Bronchial epithelial cell (primary cell): ENCODE data around the gene FBXO2. TPM values are rescaled to one million over a fixed set of nuclear protein-coding genes. Genes with fewer than 3 reads are reported as not detected.
A peak's percentile ranks its signal among the peaks of the same experiment; 100 is the strongest.

Experiments
- DNase-seq: peaks from one replicate; pipeline ENCODE4 v3.0.0-alpha.2; 2010; ENCODE audit warnings: low read depth
- FAIRE-seq: peaks from 2 replicates; lab custom pipeline; 2011; peaks lifted over from hg19 to GRCh38; lab: Jason Lieb, UNC
- H3K27me3 ChIP-seq: 2 replicates; pipeline ENCODE4 v1.5.1; 2011; ENCODE audit warnings: low read length; ENCODE audit not compliant: control insufficient read depth, insufficient read depth
- H3K36me3 ChIP-seq: 2 replicates; pipeline ENCODE4 v1.5.1; 2011; ENCODE audit warnings: low read length; ENCODE audit not compliant: control insufficient read depth, insufficient read depth
- H3K4me3 ChIP-seq: 2 replicates; pipeline ENCODE4 v1.5.1; 2011; ENCODE audit warnings: mild to moderate bottlenecking, low read depth, low read length, control low read depth
- total RNA-seq: library from RNA; depleted of rRNA; stranded (reverse); fragments of >200 nt; gene quantifications from 2 replicates; pipeline ENCODE4 v1.2.1, GENCODE V29; 2014
- TF ChIP-seq, protein P1 (sequence below): IDR thresholded peaks from 2 replicates; pipeline ENCODE4 v1.5.1; 2011; ENCODE audit warnings: mild to moderate bottlenecking, moderate library complexity, low read length, control low read depth, inconsistent platforms; ENCODE audit not compliant: insufficient read depth, severe bottlenecking

FBXO2 gene, protein sequence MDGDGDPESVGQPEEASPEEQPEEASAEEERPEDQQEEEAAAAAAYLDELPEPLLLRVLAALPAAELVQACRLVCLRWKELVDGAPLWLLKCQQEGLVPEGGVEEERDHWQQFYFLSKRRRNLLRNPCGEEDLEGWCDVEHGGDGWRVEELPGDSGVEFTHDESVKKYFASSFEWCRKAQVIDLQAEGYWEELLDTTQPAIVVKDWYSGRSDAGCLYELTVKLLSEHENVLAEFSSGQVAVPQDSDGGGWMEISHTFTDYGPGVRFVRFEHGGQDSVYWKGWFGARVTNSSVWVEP
- 49.5 and 75.7 TPM in 2 replicates for total RNA-seq

DNA sequence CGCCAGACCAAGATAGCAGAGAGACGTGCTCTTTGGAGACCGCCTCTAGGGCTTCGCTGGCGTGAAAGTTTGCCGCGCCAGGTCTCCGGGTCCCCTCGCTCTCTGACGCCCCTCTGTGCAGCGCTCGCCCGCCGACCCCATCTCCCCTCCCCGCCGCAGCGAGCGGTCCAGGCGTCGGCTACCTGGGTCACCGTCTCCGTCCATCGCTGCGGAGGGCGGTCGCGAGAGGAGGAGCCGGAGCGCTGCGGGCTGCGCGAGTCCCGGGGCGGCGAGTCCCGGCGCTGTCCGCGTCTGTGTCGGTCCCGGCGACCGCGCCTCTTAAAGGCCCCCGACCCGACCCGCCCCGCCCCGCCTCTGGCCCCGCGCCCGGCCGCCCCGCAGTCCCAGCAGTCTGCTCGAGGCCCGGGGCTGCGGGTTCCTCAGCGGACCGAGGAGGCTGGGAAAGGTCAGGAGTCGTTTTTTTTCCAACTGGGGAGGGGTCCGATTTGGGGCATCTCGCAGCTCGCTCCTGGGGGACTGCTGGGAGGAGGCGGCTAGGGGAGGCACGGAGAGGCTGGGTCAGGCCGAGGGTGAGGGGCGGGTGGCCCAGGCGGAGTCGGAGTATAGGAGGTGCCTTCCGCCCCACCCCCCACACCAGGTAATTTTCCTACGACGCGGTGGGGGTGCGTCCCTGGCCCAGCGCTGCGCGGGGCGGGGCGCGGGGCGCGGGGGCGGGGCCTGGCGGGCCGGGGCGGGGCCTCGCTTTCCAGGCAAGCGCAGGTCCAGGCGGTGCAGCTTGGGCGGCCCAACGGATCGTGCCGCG, at the start of gene FBXO2, which contains the start of gene FBXO44:
FBXO2 (minus strand) TSS at position 293 of the 802 bp plus-strand sequence; CDS start at position 204, 89 bp downstream.
FBXO44 (plus strand) TSS at position 741 of the 802 bp plus-strand sequence. CDS start 959 bp downstream, outside the sequence.
- DNase-seq (peak; percentile 32), FAIRE-seq (no peak)
- TF ChIP-seq, protein P1, sequence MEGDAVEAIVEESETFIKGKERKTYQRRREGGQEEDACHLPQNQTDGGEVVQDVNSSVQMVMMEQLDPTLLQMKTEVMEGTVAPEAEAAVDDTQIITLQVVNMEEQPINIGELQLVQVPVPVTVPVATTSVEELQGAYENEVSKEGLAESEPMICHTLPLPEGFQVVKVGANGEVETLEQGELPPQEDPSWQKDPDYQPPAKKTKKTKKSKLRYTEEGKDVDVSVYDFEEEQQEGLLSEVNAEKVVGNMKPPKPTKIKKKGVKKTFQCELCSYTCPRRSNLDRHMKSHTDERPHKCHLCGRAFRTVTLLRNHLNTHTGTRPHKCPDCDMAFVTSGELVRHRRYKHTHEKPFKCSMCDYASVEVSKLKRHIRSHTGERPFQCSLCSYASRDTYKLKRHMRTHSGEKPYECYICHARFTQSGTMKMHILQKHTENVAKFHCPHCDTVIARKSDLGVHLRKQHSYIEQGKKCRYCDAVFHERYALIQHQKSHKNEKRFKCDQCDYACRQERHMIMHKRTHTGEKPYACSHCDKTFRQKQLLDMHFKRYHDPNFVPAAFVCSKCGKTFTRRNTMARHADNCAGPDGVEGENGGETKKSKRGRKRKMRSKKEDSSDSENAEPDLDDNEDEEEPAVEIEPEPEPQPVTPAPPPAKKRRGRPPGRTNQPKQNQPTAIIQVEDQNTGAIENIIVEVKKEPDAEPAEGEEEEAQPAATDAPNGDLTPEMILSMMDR = no peak
- Histone ChIP-seq H3K4me3 (peak within 1 kb of the TSS; percentile 81), H3K36me3 (peaks cover 13% of the 10 kb centered on the region), H3K27me3 (no peaks in the 10 kb centered on the region)

- H3K4me3 ChIP-seq = no peak overlapping the region
- H3K36me3 ChIP-seq = no peaks in the 10 kb centered on the region
- TF ChIP-seq, protein P1 = no peak
- no peak for FAIRE-seq
- H3K27me3 ChIP-seq = peaks cover 24% of the 10 kb centered on the region
- DNase-seq = no peak
Measured at GRCh38 chr1:11703357-11704193, 49.3 kb upstream of the FBXO2 start.

GRCh38 chr1:11701981-11702803, 48.0 kb upstream of the FBXO2 start:
- H3K36me3 ChIP-seq = no peaks in the 10 kb centered on the region
- DNase-seq (no peak), FAIRE-seq (peak; percentile 98)
- no peak overlapping the region for H3K4me3 ChIP-seq
- TF ChIP-seq, protein P1 = no peak
- H3K27me3 ChIP-seq = peaks cover 25% of the 10 kb centered on the region

- TF ChIP-seq, protein P1 = no peak
- FAIRE-seq = peak; percentile 52
Measured at GRCh38 chr1:11701551-11701961, 47.3 kb upstream of the FBXO2 start.

More at GRCh38 chr1:11701551-11701961, 47.3 kb upstream of the FBXO2 start:
- peaks cover 25% of the 10 kb centered on the region for H3K27me3 ChIP-seq
- H3K36me3 ChIP-seq = no peaks in the 10 kb centered on the region
- DNase-seq = no peak
- H3K4me3 ChIP-seq = no peak overlapping the region
